GM13977 (cell line): ENCODE data around the gene NQO2.
"Not testable (repeated sequence)": the region's sequence is repeated elsewhere in the genome, so short reads cannot be mapped to it uniquely, and the experiment has no call there.

ENCODE experiments used
- DNase-seq: peaks from one replicate; pipeline ENCODE4 v3.0.0; 2012; ENCODE audit warnings: low spot score
- in situ Hi-C: fragments of 300-500 bp; cut with MboI; formaldehyde crosslinking; loops from one replicate; pipeline ENCODE4 v1.12.0; 2022; ENCODE audit warnings: low sequenced_read_pairs, low pct_unique_long_range_greater_than_20kb, mixed read lengths, inconsistent platforms; ENCODE audit not compliant: unreplicated experiment
- TF ChIP-seq, protein P1 (sequence below): IDR thresholded peaks from 2 replicates; pipeline ENCODE4 v1.5.1; 2012; ENCODE audit warnings: mild to moderate bottlenecking, control low read depth; ENCODE audit not compliant: insufficient read depth; ENCODE audit errors: extremely low read depth, missing control alignments

NQO2 gene

DNA sequence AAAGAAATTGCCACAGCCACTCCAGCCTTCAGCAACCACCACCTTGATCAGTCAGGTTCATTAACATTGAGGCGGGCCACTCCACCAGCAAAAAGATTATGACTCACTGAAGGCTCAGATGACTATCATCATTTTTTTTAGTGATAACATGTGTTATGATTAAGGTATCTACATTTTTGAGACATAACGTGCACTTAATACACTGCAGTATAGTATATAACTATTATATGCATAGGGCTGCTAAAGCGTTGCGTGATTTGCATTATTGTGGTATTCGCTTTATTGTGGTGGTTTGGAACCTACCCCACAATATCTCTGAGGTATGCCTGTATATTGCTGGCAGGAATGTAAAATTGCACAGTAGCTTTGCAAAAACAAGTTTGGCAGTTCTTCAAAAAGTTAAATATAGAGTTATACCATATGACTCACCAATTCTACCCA, 61.8 kb downstream of the NQO2 start:
- in situ Hi-C loops, result no loop called here
- no peak for DNase-seq
- TF ChIP-seq, protein P1, sequence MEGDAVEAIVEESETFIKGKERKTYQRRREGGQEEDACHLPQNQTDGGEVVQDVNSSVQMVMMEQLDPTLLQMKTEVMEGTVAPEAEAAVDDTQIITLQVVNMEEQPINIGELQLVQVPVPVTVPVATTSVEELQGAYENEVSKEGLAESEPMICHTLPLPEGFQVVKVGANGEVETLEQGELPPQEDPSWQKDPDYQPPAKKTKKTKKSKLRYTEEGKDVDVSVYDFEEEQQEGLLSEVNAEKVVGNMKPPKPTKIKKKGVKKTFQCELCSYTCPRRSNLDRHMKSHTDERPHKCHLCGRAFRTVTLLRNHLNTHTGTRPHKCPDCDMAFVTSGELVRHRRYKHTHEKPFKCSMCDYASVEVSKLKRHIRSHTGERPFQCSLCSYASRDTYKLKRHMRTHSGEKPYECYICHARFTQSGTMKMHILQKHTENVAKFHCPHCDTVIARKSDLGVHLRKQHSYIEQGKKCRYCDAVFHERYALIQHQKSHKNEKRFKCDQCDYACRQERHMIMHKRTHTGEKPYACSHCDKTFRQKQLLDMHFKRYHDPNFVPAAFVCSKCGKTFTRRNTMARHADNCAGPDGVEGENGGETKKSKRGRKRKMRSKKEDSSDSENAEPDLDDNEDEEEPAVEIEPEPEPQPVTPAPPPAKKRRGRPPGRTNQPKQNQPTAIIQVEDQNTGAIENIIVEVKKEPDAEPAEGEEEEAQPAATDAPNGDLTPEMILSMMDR, result no peak

GRCh38 chr6:3063340-3063732, 63.6 kb downstream of the NQO2 start:
- DNase-seq, in situ Hi-C loops: not testable (repeated sequence)

DNA sequence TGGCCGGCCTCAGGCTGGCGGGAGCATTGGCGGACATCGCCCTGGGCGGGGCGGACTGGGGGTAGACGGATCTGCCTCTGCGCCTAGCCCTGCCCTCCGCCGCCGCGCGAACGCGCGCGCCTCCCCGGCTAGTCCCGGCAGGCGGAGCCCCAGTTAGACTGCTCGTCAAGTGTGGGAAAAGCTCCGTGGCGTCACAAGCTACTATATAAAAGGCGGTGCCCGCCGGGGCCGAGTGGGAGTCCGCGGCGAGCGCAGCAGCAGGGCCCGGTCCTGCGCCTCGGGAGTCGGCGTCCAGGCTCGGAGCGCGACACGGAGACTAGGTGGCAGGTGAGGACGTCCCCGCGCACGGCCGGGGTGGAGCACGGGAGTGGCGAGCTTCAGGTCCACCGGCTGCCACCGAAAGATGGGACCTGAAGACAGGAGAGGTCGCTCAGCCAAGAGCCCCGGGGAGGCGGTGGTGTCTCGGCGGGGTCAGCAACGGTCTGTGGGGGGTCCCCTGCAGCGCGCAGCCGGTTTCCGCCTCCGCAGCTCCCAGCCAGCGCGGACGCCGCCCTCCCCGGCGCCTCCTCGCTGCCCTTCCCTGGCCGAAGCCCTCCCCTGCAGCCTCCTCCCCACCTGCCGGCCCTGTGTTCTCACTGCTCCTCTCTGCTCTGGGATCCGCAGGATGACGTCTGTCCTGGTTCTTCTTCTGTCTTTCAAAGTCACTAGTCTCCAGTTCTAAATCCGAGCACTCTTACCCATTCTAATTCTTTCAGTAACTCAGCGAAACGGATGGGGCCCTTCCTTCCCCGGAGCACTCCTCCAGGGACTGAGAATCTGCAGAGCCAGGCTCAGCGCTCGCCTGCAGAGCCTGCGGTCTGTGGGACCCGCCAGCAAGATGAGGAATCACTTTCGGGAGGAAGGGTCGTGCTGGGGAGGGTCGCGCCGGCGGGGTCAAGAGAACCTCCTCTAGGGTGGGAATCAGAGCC, 64.3 kb downstream of the NQO2 start:
- peak; percentile 91 for DNase-seq
- TF ChIP-seq, protein P1, result no peak
- in situ Hi-C loops, result no loop called here

- in situ Hi-C loops, result no loop called here
- peak; percentile 98 for DNase-seq
- TF ChIP-seq, protein P1, result peak; percentile 60
Observed at GRCh38 chr6:3068329-3069214, 68.9 kb downstream of the NQO2 start, which contains the start of gene RIPK1. TSS of gene RIPK1 (plus strand) at chr6:3068494. CDS start at chr6:3076824, 8,330 bp downstream.
